NOMO-1 treated with DMSO at 0.1 percent for 48 hours (cell line): Measurements from ENCODE around the gene KBTBD12.
"Not testable (repeated sequence)": the region's sequence is repeated elsewhere in the genome, so short reads cannot be mapped to it uniquely, and the experiment has no call there.

Experiments
- DNase-seq: peaks from one replicate; lab custom pipeline; 2025; ENCODE audit not compliant: unreplicated experiment; lab: John Stamatoyannopoulos, UW

Gene KBTBD12

GRCh38 chr3:127915115-127915936 is at the start of gene KBTBD12:
TSS of gene KBTBD12 (plus strand) at chr3:127915232. CDS start at chr3:127923062, 7,830 bp downstream.
- DNase-seq: no peak

GRCh38 chr3:127865941-127866340 is 49.1 kb upstream of the KBTBD12 start:
- no peak for DNase-seq

GRCh38 chr3:127867412-127867811 is 47.6 kb upstream of the KBTBD12 start:
- DNase-seq: no peak

GRCh38 chr3:127867986-127868385 is 47.0 kb upstream of the KBTBD12 start:
- no peak for DNase-seq

GRCh38 chr3:127870156-127870555 is 44.9 kb upstream of the KBTBD12 start:
- no peak for DNase-seq

GRCh38 chr3:127874097-127874496 is 40.9 kb upstream of the KBTBD12 start:
- not testable (repeated sequence) for DNase-seq

GRCh38 chr3:127881586-127881985 is 33.4 kb upstream of the KBTBD12 start:
- DNase-seq: no peak

- no peak for DNase-seq
Observed at GRCh38 chr3:127884041-127884440, 31.0 kb upstream of the KBTBD12 start.

- DNase-seq: no peak
Observed at GRCh38 chr3:127886231-127886955, 28.6 kb upstream of the KBTBD12 start.

- DNase-seq: no peak
Observed at GRCh38 chr3:127886956-127887231, 28.1 kb upstream of the KBTBD12 start.

- DNase-seq: no peak
Observed at GRCh38 chr3:127887321-127887720, 27.7 kb upstream of the KBTBD12 start.

- no peak for DNase-seq
Observed at GRCh38 chr3:127888156-127888555, 26.9 kb upstream of the KBTBD12 start.

GRCh38 chr3:127888564-127889107 is 26.4 kb upstream of the KBTBD12 start:
- DNase-seq: no peak

- no peak for DNase-seq
Observed at GRCh38 chr3:127889461-127889863, 25.6 kb upstream of the KBTBD12 start.

- no peak for DNase-seq
Observed at GRCh38 chr3:127889976-127890650, 24.9 kb upstream of the KBTBD12 start.

GRCh38 chr3:127890651-127891290 is 24.3 kb upstream of the KBTBD12 start:
- DNase-seq: not testable (repeated sequence)

GRCh38 chr3:127894481-127894880 is 20.6 kb upstream of the KBTBD12 start:
- no peak for DNase-seq

GRCh38 chr3:127899200-127899599 is 15.8 kb upstream of the KBTBD12 start:
- DNase-seq: no peak

GRCh38 chr3:127899766-127900165 is 15.3 kb upstream of the KBTBD12 start:
- peak; percentile 80 for DNase-seq

- DNase-seq: no peak
Observed at GRCh38 chr3:127900536-127900935, 14.5 kb upstream of the KBTBD12 start.

- no peak for DNase-seq
Observed at GRCh38 chr3:127902486-127902885, 12.5 kb upstream of the KBTBD12 start.
